ENCODE measurements around the gene TNS1.

- TF ChIP-seq CTCF (IDR thresholded peaks at IDR 0.05) (peak; percentile 39), EZH2 (IDR thresholded peaks at IDR 0.05) (no peak)
Observed at GRCh38 chr2:217836901-217837491, 165.8 kb downstream of the TNS1 start.
